ENCODE data around the gene SLC16A11. TPM values are rescaled to one million over a fixed set of nuclear protein-coding genes. Genes with fewer than 3 reads are reported as not detected.

Gene SLC16A11
- total RNA-seq, 1 experiment from 2014 or later: 0.48 TPM

- ChIA-PET POLR2A (no interaction called here), CTCF (no interaction called here)
- Mint-ChIP-seq H3K27ac (no peak overlapping the region), H3K36me3 (peaks cover 21% of the 10 kb centered on the region), H3K4me3 (no peak overlapping the region), H3K4me1 (no peaks in the 10 kb centered on the region; the same call in 1 of the 2 replicates), H3K27me3 (ENCODE audit: low read depth) (peaks cover 38% of the 10 kb centered on the region), H3K9me3 (peaks cover 33% of the 10 kb centered on the region)
- TF ChIP-seq, protein P1, sequence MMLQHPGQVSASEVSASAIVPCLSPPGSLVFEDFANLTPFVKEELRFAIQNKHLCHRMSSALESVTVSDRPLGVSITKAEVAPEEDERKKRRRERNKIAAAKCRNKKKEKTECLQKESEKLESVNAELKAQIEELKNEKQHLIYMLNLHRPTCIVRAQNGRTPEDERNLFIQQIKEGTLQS (CRISPR knock-in tag; conservative IDR thresholded peaks at IDR 0.05): no peak
- TF ChIP-seq, protein P2, sequence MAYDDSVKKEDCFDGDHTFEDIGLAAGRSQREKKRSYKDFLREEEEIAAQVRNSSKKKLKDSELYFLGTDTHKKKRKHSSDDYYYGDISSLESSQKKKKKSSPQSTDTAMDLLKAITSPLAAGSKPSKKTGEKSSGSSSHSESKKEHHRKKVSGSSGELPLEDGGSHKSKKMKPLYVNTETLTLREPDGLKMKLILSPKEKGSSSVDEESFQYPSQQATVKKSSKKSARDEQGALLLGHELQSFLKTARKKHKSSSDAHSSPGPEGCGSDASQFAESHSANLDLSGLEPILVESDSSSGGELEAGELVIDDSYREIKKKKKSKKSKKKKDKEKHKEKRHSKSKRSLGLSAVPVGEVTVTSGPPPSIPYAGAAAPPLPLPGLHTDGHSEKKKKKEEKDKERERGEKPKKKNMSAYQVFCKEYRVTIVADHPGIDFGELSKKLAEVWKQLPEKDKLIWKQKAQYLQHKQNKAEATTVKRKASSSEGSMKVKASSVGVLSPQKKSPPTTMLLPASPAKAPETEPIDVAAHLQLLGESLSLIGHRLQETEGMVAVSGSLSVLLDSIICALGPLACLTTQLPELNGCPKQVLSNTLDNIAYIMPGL (CRISPR knock-in tag; IDR thresholded peaks at IDR 0.05): no peak
- TF ChIP-seq SMAD4 (CRISPR knock-in tag; IDR thresholded peaks at IDR 0.05) (no peak), SOX15 (CRISPR knock-in tag; IDR thresholded peaks at IDR 0.05) (no peak), NR3C1 (CRISPR knock-in tag; conservative IDR thresholded peaks at IDR 0.05; ENCODE audit: low read depth) (no peak), FOXP1 (CRISPR knock-in tag; IDR thresholded peaks at IDR 0.05; ENCODE audit: borderline replicate concordance) (no peak)
- TF ChIP-seq, protein P3, sequence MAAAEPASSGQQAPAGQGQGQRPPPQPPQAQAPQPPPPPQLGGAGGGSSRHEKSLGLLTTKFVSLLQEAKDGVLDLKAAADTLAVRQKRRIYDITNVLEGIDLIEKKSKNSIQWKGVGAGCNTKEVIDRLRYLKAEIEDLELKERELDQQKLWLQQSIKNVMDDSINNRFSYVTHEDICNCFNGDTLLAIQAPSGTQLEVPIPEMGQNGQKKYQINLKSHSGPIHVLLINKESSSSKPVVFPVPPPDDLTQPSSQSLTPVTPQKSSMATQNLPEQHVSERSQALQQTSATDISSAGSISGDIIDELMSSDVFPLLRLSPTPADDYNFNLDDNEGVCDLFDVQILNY (CRISPR knock-in tag; IDR thresholded peaks at IDR 0.05): no peak
- no peak for ATAC-seq
- DNase-seq (ENCODE audit: low spot score): no peak
These were observed 20.4 kb upstream of the SLC16A11 start for GRCh38 chr17:7064261-7064660.

DNA sequence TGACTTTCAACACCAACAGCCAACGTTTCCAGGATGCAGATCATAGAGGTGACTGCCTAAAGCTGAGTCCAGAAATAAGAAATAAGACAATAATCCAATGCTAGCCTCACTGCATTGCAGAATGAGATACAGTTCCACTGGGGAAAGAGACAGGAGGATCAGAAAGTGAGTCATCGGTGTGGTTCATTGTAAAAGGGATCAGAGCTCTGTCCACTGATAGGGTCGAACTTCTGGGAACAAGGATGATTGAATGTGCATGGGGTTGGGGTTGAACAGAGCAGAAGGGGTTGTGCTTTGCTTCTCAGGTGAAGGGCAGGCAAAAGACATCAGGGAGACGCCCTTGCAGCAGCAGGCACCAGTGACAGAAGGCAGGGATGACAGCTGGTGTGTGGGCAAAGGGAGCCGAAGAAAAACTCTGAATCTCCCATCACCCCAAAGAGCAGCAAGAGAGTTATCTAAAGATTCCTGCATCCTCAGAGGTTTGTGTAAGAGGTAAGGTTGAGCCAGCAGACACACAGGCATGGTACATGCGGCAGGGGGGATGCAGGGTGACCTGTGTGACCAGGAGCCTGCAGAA is 19.7 kb upstream of the SLC16A11 start:
- H3K36me3 Mint-ChIP-seq: peaks cover 14% of the 10 kb centered on the region
- ChIA-PET POLR2A (no interaction called here), CTCF (interaction anchor here (0.7 to 1.4 kb wide), 4 partner anchors 11 to 73 kb away, joined by 3 to 4 read pairs (median 3); no protein-coding TSS in a partner anchor)
- H3K4me3 Mint-ChIP-seq: no peak overlapping the region
- peaks cover 26% of the 10 kb centered on the region for H3K9me3 Mint-ChIP-seq
- TF ChIP-seq, protein P4, sequence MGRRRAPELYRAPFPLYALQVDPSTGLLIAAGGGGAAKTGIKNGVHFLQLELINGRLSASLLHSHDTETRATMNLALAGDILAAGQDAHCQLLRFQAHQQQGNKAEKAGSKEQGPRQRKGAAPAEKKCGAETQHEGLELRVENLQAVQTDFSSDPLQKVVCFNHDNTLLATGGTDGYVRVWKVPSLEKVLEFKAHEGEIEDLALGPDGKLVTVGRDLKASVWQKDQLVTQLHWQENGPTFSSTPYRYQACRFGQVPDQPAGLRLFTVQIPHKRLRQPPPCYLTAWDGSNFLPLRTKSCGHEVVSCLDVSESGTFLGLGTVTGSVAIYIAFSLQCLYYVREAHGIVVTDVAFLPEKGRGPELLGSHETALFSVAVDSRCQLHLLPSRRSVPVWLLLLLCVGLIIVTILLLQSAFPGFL (CRISPR knock-in tag; IDR thresholded peaks at IDR 0.05; ENCODE audit: borderline replicate concordance): no peak
- TF ChIP-seq ERG (CRISPR knock-in tag; IDR thresholded peaks at IDR 0.05) (no peak), ZNF121 (CRISPR knock-in tag; IDR thresholded peaks at IDR 0.05) (no peak), TEAD4 (CRISPR knock-in tag; IDR thresholded peaks at IDR 0.05) (no peak)
- ATAC-seq (no peak), DNase-seq (ENCODE audit: low spot score) (no peak)
- peaks cover 39% of the 10 kb centered on the region for H3K27me3 Mint-ChIP-seq (ENCODE audit: low read depth)
- H3K4me1 Mint-ChIP-seq: no peaks in the 10 kb centered on the region; the same call in 1 of the 2 replicates
- H3K27ac Mint-ChIP-seq: no peak overlapping the region

GRCh38 chr17:7060165-7060891 is 16.4 kb upstream of the SLC16A11 start:
- peaks cover 30% of the 10 kb centered on the region for H3K27me3 Mint-ChIP-seq (ENCODE audit: low read depth)
- H3K4me1 Mint-ChIP-seq: no peaks in the 10 kb centered on the region; the same call in 1 of the 2 replicates
- no peak for TF ChIP-seq ZNF396 (CRISPR knock-in tag; IDR thresholded peaks at IDR 0.05; ENCODE audit: borderline replicate concordance)
- TF ChIP-seq, protein P5, sequence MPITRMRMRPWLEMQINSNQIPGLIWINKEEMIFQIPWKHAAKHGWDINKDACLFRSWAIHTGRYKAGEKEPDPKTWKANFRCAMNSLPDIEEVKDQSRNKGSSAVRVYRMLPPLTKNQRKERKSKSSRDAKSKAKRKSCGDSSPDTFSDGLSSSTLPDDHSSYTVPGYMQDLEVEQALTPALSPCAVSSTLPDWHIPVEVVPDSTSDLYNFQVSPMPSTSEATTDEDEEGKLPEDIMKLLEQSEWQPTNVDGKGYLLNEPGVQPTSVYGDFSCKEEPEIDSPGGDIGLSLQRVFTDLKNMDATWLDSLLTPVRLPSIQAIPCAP (CRISPR knock-in tag; IDR thresholded peaks at IDR 0.05): no peak
- TF ChIP-seq, protein P6, sequence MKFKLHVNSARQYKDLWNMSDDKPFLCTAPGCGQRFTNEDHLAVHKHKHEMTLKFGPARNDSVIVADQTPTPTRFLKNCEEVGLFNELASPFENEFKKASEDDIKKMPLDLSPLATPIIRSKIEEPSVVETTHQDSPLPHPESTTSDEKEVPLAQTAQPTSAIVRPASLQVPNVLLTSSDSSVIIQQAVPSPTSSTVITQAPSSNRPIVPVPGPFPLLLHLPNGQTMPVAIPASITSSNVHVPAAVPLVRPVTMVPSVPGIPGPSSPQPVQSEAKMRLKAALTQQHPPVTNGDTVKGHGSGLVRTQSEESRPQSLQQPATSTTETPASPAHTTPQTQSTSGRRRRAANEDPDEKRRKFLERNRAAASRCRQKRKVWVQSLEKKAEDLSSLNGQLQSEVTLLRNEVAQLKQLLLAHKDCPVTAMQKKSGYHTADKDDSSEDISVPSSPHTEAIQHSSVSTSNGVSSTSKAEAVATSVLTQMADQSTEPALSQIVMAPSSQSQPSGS (CRISPR knock-in tag; IDR thresholded peaks at IDR 0.05; ENCODE audit: borderline replicate concordance, low read depth): no peak
- no peak for ATAC-seq
- H3K27ac Mint-ChIP-seq: no peak overlapping the region
- no peak for DNase-seq (ENCODE audit: low spot score)
- POLR2A ChIA-PET: interaction anchor here (0.7 kb wide), 1 partner anchor 46 kb away, joined by 3 read pairs; no protein-coding TSS in a partner anchor
- no peaks in the 10 kb centered on the region for H3K36me3 Mint-ChIP-seq
- CTCF ChIA-PET: interaction anchor here (0.6 to 1.1 kb wide), 3 partner anchors 8 to 149 kb away, joined by 3 to 4 read pairs (median 3); no protein-coding TSS in a partner anchor
- no peak overlapping the region for H3K4me3 Mint-ChIP-seq
- H3K9me3 Mint-ChIP-seq: no peaks in the 10 kb centered on the region
